CD14-positive monocyte (primary cell): Measurements from ENCODE around the gene NDUFB10. TPM values are rescaled to one million over a fixed set of nuclear protein-coding genes. Genes with fewer than 3 reads are reported as not detected.

Experiments
- DNase-seq, 3 donors: peaks; one replicate each; pipeline ENCODE4 v3.0.0-alpha.2; 2011 to 2022
- H2AFZ ChIP-seq: 2 replicates; pipeline ENCODE4 v1.6.0; 2012; ENCODE audit warnings: mild to moderate bottlenecking, low read depth, low read length, inconsistent platforms; ENCODE audit not compliant: insufficient read depth, poor library complexity, severe bottlenecking
- H3K27ac ChIP-seq, 2 donors: 1 replicate in 1 of 2; 2 replicates in 1 of 2; pipeline ENCODE4 v1.5.1; 2012 to 2013; ENCODE audit warnings: low read length in 2 of 2, control low read depth in 1 of 2, inconsistent platforms in 1 of 2, low read depth in 1 of 2, mild to moderate bottlenecking in 1 of 2
- H3K27me3 ChIP-seq, 2 donors: one replicate each; pipeline versions ENCODE4 v1.6.0 to v1.6.1; 2011 to 2013; ENCODE audit warnings: low read length in 2 of 2; ENCODE audit not compliant: control insufficient read depth in 2 of 2, insufficient read depth in 2 of 2
- H3K36me3 ChIP-seq, 2 donors: replicated peaks in 1 of 2; 1 replicate in 1 of 2; 2 replicates in 1 of 2; pipeline versions ENCODE4 v1.5.1 to v1.6.1; 2012 to 2013; ENCODE audit warnings: low read length in 2 of 2, control low read depth in 1 of 2, inconsistent platforms in 1 of 2, mild to moderate bottlenecking in 1 of 2; ENCODE audit not compliant: insufficient read depth in 2 of 2, control insufficient read depth in 1 of 2
- H3K4me1 ChIP-seq, 2 donors: 1 replicate in 1 of 2; 2 replicates in 1 of 2; pipeline versions ENCODE4 v1.5.1 to v1.6.1; 2012 to 2013; ENCODE audit warnings: low read length in 2 of 2, control low read depth in 1 of 2, inconsistent platforms in 1 of 2, mild to moderate bottlenecking in 1 of 2, moderate library complexity in 1 of 2; ENCODE audit not compliant: insufficient read depth in 2 of 2, control insufficient read depth in 1 of 2
- H3K4me2 ChIP-seq: replicated peaks from 2 replicates; pipeline ENCODE3; 2012; ENCODE audit warnings: low read length, moderate library complexity, mild to moderate bottlenecking; ENCODE audit not compliant: poor library complexity, severe bottlenecking; ENCODE audit errors: extremely low read depth
- H3K4me3 ChIP-seq, 3 experiments: fragments of 200-600 bp in 1 of 3; sonication (generic) in 1 of 3; replicated peaks in 1 of 3; 1 replicate in 2 of 3; 2 replicates in 1 of 3; pipeline ENCODE4 v1.5.1; 2011 to 2013; ENCODE audit warnings: low read length in 3 of 3, mild to moderate bottlenecking in 3 of 3, control low read depth in 2 of 3, low read depth in 2 of 3, inconsistent platforms in 1 of 3, moderate library complexity in 1 of 3
- H3K79me2 ChIP-seq: 2 replicates; pipeline ENCODE4 v1.6.0; 2012; ENCODE audit warnings: mild to moderate bottlenecking, control low read depth, inconsistent platforms, low read length, moderate library complexity; ENCODE audit not compliant: insufficient read depth
- H3K9ac ChIP-seq: 2 replicates; pipeline ENCODE4 v1.6.0; 2017; ENCODE audit warnings: low read length, mild to moderate bottlenecking; ENCODE audit not compliant: insufficient read depth, poor library complexity, severe bottlenecking
- H3K9me3 ChIP-seq, 2 donors: replicated peaks in 1 of 2; 1 replicate in 1 of 2; 2 replicates in 1 of 2; pipeline versions ENCODE4 v1.5.1 to v1.6.1; 2012 to 2013; ENCODE audit warnings: low read length in 2 of 2, control low read depth in 1 of 2; ENCODE audit not compliant: control insufficient read depth in 1 of 2, insufficient read depth in 1 of 2
- H4K20me1 ChIP-seq: 2 replicates; pipeline ENCODE4 v1.6.0; 2012; ENCODE audit warnings: mild to moderate bottlenecking, low read length, control low read depth, moderate library complexity; ENCODE audit not compliant: insufficient read depth
- H3K27ac Mint-ChIP-seq, 7 donors: one replicate each; pipeline ENCODE4 v1.8.0; 2020; ENCODE audit warnings: mild to moderate bottlenecking in 7 of 7, mixed read lengths in 7 of 7, moderate library complexity in 6 of 7, inconsistent platforms in 2 of 7
- H3K27me3 Mint-ChIP-seq, 3 donors: one replicate each; pipeline ENCODE4 v1.8.0; 2021 to 2022; ENCODE audit warnings: low read depth in 3 of 3, mild to moderate bottlenecking in 3 of 3, mixed read lengths in 3 of 3, moderate library complexity in 3 of 3, inconsistent platforms in 1 of 3
- H3K36me3 Mint-ChIP-seq, 2 donors: one replicate each; pipeline ENCODE4 v1.8.0; 2020; ENCODE audit warnings: mixed read lengths in 2 of 2, inconsistent platforms in 1 of 2, mild to moderate bottlenecking in 1 of 2
- H3K4me1 Mint-ChIP-seq: one replicate; pipeline ENCODE4 v1.8.0; 2020; ENCODE audit warnings: mild to moderate bottlenecking, mixed read lengths
- H3K4me3 Mint-ChIP-seq, 2 donors: one replicate each; pipeline ENCODE4 v1.8.0; 2020; ENCODE audit warnings: mild to moderate bottlenecking in 2 of 2, mixed read lengths in 2 of 2, moderate library complexity in 1 of 2
- H3K9me3 Mint-ChIP-seq, 7 donors: one replicate each; pipeline ENCODE4 v1.8.0; 2020 to 2022; ENCODE audit warnings: mixed read lengths in 7 of 7, mild to moderate bottlenecking in 6 of 7, moderate library complexity in 6 of 7, inconsistent platforms in 2 of 7
- WGBS: methylation state at CpG from one replicate; pipeline ENCODE4 v1.1.5; 2013; ENCODE audit warnings: missing lambda C conversion rate; ENCODE audit not compliant: insufficient coverage; 5-methylcytosine and 5-hydroxymethylcytosine counted together
- intact Hi-C, 2 donors: fragments of 100-400 bp; cut with micrococcal nuclease; formaldehyde crosslinking; loops; one replicate each; pipeline versions ENCODE4 v1.15.0 to v1.15.1; 2023
- polyA plus RNA-seq, 3 donors: library from polyadenylated mRNA; depleted of rRNA in 1 of 3; unstranded in 2 of 3; stranded (reverse) in 1 of 3; fragments of 300-500 nt in 2 of 3; fragments of >200 nt in 1 of 3; fragmentation: Illumina TruSeq in 2 of 3; gene quantifications; 1 replicate in 2 of 3; 2 replicates in 1 of 3; pipeline ENCODE4 v1.2.3, GENCODE V29; 2012 to 2021
- TF ChIP-seq, protein P1 (sequence below): fragments of 200-600 bp; IDR thresholded peaks from one replicate; pipeline ENCODE4 v1.8.0; 2022; ENCODE audit warnings: antibody characterized with exemption, mild to moderate bottlenecking

The NDUFB10 gene
- polyA plus RNA-seq, 3 donors, result 121 to 215 (median 186) TPM

GRCh38 chr16:1949507-1949906 lies 9.8 kb upstream of the NDUFB10 start:
- Mint-ChIP-seq H3K4me3 (no peak overlapping the region), H3K4me1 (no peaks in the 10 kb centered on the region), H3K27ac (no peak overlapping the region), H3K9me3 (no peaks in the 10 kb centered on the region), H3K36me3 (no peaks in the 10 kb centered on the region), H3K27me3 (peaks cover 2 to 13% (median 8%) of the 10 kb centered on the region in 3 donors)
- 100% methylated on average over 4 of the region's 11 CpGs for WGBS
- no peak for DNase-seq
- Histone ChIP-seq H3K9me3 (no peaks in the 10 kb centered on the region), H4K20me1 (no peaks in the 10 kb centered on the region), H3K9ac (no peak overlapping the region), H3K4me2 (no peak overlapping the region), H3K27ac (no peak overlapping the region), H3K36me3 (no peaks in the 10 kb centered on the region), H3K79me2 (no peaks in the 10 kb centered on the region), H3K27me3 (no peaks in the 10 kb centered on the region), H2AFZ (no peak overlapping the region), H3K4me3 (no peak overlapping the region), H3K4me1 (no peaks in the 10 kb centered on the region)
- intact Hi-C loops, result loop anchor here in 1 of 2 donors (10.0 kb wide), 1 partner anchor 205 kb away; the partner anchor contains the start of gene TRAF7
- TF ChIP-seq, protein P1, sequence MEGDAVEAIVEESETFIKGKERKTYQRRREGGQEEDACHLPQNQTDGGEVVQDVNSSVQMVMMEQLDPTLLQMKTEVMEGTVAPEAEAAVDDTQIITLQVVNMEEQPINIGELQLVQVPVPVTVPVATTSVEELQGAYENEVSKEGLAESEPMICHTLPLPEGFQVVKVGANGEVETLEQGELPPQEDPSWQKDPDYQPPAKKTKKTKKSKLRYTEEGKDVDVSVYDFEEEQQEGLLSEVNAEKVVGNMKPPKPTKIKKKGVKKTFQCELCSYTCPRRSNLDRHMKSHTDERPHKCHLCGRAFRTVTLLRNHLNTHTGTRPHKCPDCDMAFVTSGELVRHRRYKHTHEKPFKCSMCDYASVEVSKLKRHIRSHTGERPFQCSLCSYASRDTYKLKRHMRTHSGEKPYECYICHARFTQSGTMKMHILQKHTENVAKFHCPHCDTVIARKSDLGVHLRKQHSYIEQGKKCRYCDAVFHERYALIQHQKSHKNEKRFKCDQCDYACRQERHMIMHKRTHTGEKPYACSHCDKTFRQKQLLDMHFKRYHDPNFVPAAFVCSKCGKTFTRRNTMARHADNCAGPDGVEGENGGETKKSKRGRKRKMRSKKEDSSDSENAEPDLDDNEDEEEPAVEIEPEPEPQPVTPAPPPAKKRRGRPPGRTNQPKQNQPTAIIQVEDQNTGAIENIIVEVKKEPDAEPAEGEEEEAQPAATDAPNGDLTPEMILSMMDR, result no peak

DNA sequence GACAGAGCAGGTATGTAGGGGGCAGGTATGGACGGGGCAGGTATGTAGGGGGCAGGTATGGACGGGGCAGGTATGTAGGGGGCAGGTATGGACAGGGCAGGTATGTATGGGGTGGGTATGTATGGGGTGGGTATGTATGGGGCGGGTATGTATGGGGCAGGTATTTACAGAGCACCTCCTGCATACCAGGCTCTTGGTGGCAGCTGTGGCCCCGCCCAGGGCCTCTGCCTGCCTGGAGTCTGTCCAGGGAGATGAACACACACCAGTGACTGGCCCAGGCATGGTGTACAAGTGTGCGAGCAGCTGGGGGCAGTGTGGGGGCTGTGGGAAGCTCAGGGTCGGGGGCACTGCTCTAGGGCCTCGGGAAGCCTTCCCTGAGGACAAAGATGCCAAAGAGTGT lies 9.3 kb upstream of the NDUFB10 start:
- Mint-ChIP-seq H3K27ac (no peak overlapping the region), H3K4me1 (no peaks in the 10 kb centered on the region), H3K4me3 (no peak overlapping the region), H3K27me3 (peaks cover 4 to 15% (median 12%) of the 10 kb centered on the region in 3 donors), H3K36me3 (no peaks in the 10 kb centered on the region), H3K9me3 (no peaks in the 10 kb centered on the region)
- Histone ChIP-seq H3K9ac (no peak overlapping the region), H3K27ac (no peak overlapping the region), H3K27me3 (no peaks in the 10 kb centered on the region), H3K79me2 (no peaks in the 10 kb centered on the region), H2AFZ (no peak overlapping the region), H3K4me3 (no peak overlapping the region), H4K20me1 (no peaks in the 10 kb centered on the region), H3K36me3 (no peaks in the 10 kb centered on the region), H3K4me1 (no peaks in the 10 kb centered on the region), H3K4me2 (no peak overlapping the region), H3K9me3 (no peaks in the 10 kb centered on the region)
- no peak for DNase-seq
- intact Hi-C loops, result no loop called here
- TF ChIP-seq, protein P1, result no peak
- 76% methylated on average over 6 of the region's 7 CpGs for WGBS
